D721Med (cell line): ENCODE data around the gene RNF223.
A peak's percentile ranks its signal among the peaks of the same experiment; 100 is the strongest.
"Not testable (repeated sequence)": the region's sequence is repeated elsewhere in the genome, so short reads cannot be mapped to it uniquely, and the experiment has no call there.

Experiments
- DNase-seq: peaks from one replicate; pipeline ENCODE4 v3.0.0; 2011; ENCODE audit warnings: low spot score; ENCODE audit not compliant: insufficient read length
- FAIRE-seq: peaks from 2 replicates; lab custom pipeline; 2011; peaks lifted over from hg19 to GRCh38; lab: Jason Lieb, UNC
- TF ChIP-seq, protein P1 (sequence below): IDR thresholded peaks from 2 replicates; pipeline ENCODE4 v1.5.1; 2012; ENCODE audit warnings: mild to moderate bottlenecking, control low read depth; ENCODE audit not compliant: insufficient read depth; ENCODE audit errors: missing control alignments

The RNF223 gene

DNA sequence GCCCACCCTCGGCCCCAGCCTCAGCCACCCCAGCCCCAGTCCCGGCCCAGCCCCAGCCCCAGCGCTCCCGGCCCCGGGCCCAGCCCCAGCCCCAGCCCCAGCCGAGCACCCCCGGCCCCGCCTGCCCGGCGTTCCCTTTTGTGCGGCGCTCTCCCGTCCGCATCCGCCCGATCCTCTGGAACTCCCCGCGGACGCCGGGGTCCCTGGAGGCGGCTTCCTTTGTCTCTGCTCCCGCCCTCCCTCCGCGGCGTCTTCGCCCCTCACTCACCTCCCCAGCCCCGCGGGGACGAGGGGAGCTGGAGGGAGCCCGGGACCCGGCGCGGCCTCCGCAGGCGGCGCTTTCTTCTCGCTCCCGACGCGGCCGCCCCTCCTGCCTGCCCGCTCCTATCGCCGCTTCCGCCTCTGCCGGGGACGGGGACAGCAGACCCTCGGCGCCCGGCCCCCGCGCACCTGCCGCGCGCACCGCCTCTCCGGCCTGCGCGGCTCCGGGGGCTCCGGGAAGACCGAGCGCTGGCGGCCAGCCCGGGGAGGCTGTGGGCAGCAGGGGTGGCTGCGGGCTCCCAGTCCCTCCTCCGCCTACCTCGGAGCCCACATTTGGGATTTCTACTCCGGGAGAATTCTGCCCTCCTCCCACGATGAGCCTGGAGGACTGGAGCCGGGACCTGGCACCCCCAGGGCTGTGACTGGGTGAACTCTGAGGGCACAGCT lies 40.2 kb downstream of the RNF223 start:
- no peak for FAIRE-seq
- TF ChIP-seq, protein P1, sequence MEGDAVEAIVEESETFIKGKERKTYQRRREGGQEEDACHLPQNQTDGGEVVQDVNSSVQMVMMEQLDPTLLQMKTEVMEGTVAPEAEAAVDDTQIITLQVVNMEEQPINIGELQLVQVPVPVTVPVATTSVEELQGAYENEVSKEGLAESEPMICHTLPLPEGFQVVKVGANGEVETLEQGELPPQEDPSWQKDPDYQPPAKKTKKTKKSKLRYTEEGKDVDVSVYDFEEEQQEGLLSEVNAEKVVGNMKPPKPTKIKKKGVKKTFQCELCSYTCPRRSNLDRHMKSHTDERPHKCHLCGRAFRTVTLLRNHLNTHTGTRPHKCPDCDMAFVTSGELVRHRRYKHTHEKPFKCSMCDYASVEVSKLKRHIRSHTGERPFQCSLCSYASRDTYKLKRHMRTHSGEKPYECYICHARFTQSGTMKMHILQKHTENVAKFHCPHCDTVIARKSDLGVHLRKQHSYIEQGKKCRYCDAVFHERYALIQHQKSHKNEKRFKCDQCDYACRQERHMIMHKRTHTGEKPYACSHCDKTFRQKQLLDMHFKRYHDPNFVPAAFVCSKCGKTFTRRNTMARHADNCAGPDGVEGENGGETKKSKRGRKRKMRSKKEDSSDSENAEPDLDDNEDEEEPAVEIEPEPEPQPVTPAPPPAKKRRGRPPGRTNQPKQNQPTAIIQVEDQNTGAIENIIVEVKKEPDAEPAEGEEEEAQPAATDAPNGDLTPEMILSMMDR, result no peak
- no peak for DNase-seq

DNA sequence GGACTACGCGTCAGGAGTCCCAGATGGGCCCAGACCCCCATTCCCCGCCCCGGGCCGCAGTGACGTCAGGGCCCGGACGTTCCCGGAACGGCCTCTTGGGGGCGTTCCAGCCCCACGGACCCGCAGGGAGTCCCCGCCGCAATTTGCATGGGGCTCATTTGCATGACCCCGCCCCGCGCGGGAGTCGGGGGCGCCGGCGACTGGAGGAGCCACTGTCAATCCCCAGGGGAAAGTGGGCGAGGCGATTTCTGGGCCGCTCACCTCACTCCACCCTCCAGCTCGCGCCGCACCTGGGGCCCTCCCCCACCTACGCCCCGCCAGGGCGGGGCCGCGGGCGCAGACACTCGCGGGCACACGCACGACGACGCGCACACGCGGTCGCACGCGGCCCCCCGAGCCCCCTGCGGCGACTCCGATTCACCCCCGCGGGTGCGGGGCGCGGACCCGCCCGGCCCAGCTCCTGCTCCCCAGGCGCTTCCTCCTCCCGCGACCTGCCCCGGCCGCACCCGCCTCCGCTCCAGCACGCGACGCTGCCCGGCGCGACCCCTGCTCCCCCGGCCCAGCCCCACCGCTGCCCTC lies 41.0 kb downstream of the RNF223 start:
- TF ChIP-seq, protein P1, result peak; percentile 71
- FAIRE-seq (no peak), DNase-seq (peak; percentile 51)

DNA sequence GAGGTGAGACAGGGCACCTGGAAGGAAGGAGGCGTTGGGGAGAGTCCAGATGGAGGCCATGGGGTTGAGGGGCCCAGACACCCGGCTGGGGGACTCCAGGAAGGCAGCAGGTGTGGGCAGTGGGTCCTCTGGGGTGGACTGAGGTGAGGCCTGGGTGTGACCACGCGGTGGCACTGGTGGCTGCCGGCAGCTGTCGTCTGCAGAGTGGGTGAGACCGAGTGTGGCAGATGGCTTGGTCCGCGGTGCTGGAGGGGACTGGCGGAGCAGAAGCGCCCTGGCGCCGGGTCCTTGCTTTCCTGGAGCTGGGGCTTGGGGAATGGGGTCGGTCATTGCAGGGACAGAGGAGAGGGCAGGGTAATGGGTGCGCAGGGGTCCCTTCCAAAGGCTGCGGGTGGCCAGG lies 41.7 kb downstream of the RNF223 start:
- DNase-seq, result no peak
- FAIRE-seq, result no peak
- TF ChIP-seq, protein P1, result peak; percentile 26

DNA sequence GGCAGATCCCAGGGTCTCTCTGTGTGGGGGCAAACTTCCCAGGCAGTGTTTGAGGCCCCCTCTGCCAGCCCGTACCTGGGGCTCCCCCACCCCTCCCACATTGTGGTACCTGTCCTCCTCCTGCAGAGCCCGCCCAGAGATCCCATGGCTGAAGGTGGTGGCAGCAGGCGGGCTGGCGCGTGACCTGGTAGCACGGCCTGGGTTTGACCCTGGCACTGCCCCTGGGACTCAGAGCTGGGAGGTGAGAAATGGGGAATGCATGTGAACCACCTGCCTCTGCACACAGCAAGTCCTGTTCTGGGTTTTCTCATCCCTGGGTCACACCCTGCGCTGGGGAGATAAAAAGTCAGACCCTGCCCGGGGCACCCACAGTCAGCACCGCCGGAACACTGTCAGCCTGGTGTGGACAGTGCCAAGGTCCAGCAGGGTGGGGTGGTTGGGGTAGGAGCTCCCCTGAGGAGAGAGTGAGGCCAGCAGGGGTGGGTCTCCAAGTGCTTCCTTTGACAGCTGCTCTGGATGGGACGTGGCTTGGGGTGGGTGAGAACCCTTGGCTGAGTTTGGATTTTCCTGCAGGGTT lies 42.4 kb downstream of the RNF223 start:
- DNase-seq, result no peak
- TF ChIP-seq, protein P1, result no peak
- FAIRE-seq, result no peak

DNA sequence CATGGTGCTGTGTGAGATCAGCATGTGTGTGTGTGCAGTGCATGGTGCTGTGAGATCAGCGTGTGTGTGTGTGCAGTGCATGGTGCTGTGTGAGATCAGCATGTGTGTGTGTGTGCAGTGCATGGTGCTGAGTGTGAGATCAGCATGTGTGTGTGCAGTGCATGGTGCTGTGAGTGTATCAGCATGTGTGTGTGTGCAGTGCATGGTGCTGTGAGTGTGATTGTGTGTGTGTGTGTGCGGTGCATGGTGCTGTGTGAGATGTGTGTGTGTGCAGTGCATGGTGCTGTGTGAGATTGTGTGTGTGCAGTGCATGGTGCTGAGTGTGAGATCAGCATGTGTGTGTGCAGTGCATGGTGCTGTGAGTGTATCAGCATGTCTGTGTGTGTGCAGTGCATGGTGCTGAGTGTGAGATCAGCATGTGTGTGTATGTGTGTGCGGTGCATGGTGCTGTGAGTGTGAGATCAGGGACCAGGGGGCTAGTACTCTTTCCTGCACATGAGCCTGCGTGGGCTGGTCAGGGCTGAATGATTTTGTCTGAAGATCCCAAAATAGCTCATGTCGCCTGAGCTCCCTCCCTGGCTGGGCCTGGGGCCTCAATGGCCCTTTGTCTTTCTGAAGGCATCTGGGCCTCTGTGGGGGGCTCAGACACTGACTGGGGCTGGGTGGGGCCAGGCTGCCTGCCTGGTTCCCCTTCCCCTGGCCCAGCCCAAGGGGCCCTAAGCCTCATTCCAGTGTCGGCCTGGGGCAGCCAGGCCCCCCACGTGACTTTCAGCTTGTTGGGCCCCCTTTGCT lies 43.0 kb downstream of the RNF223 start:
- not testable (repeated sequence) for DNase-seq, FAIRE-seq

DNA sequence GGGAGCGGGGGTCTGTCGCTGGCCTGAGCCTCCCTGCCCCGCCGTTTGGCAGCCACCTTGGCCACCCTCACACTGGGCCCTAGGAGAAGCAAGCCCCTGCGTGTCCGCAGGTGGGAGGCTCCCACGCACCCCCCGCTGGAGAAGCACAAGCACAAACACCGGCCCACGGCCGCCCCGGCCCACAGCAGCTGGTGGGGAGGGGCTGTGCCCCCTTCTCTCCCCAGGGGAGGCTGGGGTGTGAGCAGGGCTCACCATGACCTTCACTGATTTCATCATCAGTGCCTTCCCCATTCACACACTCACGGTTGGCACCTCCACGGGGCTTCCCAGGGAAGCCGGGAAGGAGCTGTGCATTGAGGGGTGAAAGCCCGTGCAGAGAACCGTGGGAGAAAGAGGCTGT lies 46.3 kb downstream of the RNF223 start:
- FAIRE-seq (no peak), DNase-seq (no peak)
- TF ChIP-seq, protein P1, result no peak

DNA sequence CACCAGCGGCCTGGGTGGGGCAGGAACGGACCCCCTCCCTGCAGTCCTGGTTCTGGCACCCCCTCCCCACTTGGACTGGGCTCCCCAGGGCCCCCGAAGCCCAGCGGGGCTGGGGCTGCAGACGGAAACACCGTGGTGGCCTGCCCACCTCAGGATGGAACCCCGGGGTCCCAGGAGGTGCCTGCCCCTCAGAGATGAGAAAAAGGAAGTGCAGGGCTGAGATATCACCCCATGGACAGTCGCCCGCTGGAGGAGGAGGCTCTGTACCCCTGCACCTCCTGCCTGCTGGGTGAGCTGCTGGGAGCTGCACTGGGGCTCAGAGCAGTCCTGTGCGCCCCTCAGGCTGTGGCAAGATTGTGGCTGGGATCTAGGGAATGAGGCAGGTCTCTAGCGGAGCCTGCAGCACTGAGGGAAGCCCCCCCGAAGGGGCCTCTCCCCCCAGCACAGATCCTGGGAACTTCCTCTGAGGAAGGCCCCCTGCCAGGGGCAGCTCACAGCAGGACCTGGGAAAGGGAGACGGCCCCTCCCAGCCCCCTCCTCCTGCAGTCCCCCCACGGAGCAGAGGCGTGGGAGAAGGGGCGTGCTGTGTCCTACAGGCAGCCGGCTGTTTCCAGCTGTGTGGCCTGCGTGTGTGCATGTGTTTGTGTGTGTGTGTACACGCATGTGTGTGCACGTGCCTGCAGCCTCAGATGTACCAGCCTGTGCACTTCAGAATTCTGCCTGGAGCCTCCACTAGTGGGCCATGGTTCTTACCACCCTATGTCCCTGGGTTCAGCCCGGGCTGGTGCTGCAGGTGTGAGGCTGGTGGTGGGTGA lies 47.3 kb downstream of the RNF223 start:
- TF ChIP-seq, protein P1, result no peak
- FAIRE-seq (no peak), DNase-seq (no peak)
